MM.1S (cell line): ENCODE results near the gene CFAP119.

Experiments used
- DNase-seq: peaks from one replicate; pipeline ENCODE4 v3.0.0-alpha.2; 2015
- H2AFZ ChIP-seq: fragments of 300-600 bp; sonication (generic); 2 replicates; pipeline ENCODE4 v1.6.0; 2016; ENCODE audit warnings: antibody characterized with exemption, low read length
- H3F3A ChIP-seq: fragments of 300-600 bp; sonication (generic); 2 replicates; pipeline ENCODE4 v1.6.1; 2016; ENCODE audit warnings: mild to moderate bottlenecking, antibody characterized with exemption, low read length, moderate library complexity, mixed read lengths; ENCODE audit not compliant: insufficient read depth
- H3K27ac ChIP-seq: fragments of 300-600 bp; sonication (generic); 2 replicates; pipeline ENCODE4 v1.5.1; 2016; ENCODE audit warnings: mild to moderate bottlenecking, low read length
- H3K27me3 ChIP-seq: fragments of 300-600 bp; sonication (generic); replicated peaks from 2 replicates; pipeline ENCODE4 v1.6.0; 2016; ENCODE audit warnings: low read length; ENCODE audit not compliant: insufficient read depth
- H3K36me3 ChIP-seq: fragments of 300-600 bp; sonication (generic); replicated peaks from 2 replicates; pipeline ENCODE4 v1.6.1; 2016; ENCODE audit warnings: mild to moderate bottlenecking, low read length, mixed read lengths; ENCODE audit not compliant: insufficient read depth
- H3K4me1 ChIP-seq: fragments of 300-600 bp; sonication (generic); 2 replicates; pipeline ENCODE4 v1.6.1; 2016; ENCODE audit warnings: low read length, mixed read lengths
- H3K4me2 ChIP-seq: fragments of 300-600 bp; sonication (generic); 2 replicates; pipeline ENCODE4 v1.6.0; 2016; ENCODE audit warnings: low read depth, low read length
- H3K4me3 ChIP-seq: fragments of 300-600 bp; sonication (generic); 2 replicates; pipeline ENCODE4 v1.5.1; 2016; ENCODE audit warnings: low read length, mixed read lengths
- H3K79me2 ChIP-seq: fragments of 300-600 bp; sonication (generic); 2 replicates; pipeline ENCODE4 v1.6.1; 2016; ENCODE audit warnings: mixed run types, low read length, mixed read lengths
- H3K9ac ChIP-seq: fragments of 300-600 bp; sonication (generic); 2 replicates; pipeline ENCODE4 v1.6.1; 2016; ENCODE audit warnings: low read length, mixed read lengths
- H3K9me2 ChIP-seq: fragments of 300-600 bp; sonication (generic); replicated peaks from 2 replicates; pipeline ENCODE4 v1.6.1; 2016; ENCODE audit warnings: mild to moderate bottlenecking, low read length, mixed read lengths; ENCODE audit not compliant: insufficient read depth
- H3K9me3 ChIP-seq: fragments of 300-600 bp; sonication (generic); replicated peaks from 2 replicates; pipeline ENCODE4 v1.6.1; 2016; ENCODE audit warnings: mild to moderate bottlenecking, low read length, mixed read lengths; ENCODE audit not compliant: insufficient read depth
- H4K20me1 ChIP-seq: fragments of 300-600 bp; sonication (generic); 2 replicates; pipeline ENCODE4 v1.6.1; 2016; ENCODE audit warnings: mild to moderate bottlenecking, low read length, moderate library complexity, mixed read lengths; ENCODE audit not compliant: insufficient read depth
- EZH2 ChIP-seq: fragments of 300-600 bp; sonication (generic); optimal IDR thresholded peaks from 2 replicates; pipeline ENCODE3; 2017; ENCODE audit warnings: low read depth, mild to moderate bottlenecking, antibody characterized with exemption, low read length, mixed read lengths
- EZH2phosphoT487 ChIP-seq: fragments of 300-600 bp; sonication (generic); IDR thresholded peaks from 2 replicates; pipeline ENCODE4 v1.6.1; 2018; ENCODE audit warnings: antibody characterized with exemption, low read length
- TF ChIP-seq, protein P1 (sequence below): fragments of 300-600 bp; sonication (generic); IDR thresholded peaks from 2 replicates; pipeline ENCODE4 v1.5.1; 2016; ENCODE audit warnings: antibody characterized with exemption, low read length, mixed read lengths

CFAP119 gene

DNA sequence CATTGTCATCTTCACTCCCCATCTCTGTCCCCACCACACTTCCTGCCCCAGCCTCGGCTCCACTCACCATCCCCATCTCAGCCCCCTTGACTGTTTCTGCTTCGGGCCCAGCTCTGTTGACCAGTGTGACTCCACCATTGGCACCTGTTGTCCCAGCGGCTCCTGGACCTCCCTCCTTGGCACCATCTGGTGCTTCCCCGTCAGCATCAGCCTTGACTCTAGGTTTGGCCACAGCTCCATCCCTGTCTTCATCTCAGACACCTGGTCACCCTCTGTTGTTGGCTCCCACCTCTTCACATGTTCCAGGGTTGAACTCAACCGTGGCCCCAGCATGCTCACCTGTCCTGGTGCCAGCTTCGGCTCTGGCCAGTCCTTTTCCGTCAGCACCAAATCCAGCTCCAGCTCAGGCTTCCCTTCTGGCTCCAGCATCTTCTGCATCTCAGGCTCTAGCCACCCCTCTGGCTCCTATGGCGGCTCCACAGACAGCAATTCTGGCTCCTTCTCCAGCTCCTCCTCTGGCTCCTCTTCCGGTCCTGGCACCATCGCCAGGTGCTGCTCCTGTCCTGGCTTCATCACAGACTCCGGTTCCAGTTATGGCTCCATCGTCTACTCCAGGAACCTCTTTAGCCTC, 38.0 kb downstream of the CFAP119 start:
- H4K20me1 ChIP-seq: no peaks in the 10 kb centered on the region
- H3K9ac ChIP-seq: no peak overlapping the region
- TF ChIP-seq EZH2 (no peak), EZH2phosphoT487 (no peak)
- TF ChIP-seq, protein P1, sequence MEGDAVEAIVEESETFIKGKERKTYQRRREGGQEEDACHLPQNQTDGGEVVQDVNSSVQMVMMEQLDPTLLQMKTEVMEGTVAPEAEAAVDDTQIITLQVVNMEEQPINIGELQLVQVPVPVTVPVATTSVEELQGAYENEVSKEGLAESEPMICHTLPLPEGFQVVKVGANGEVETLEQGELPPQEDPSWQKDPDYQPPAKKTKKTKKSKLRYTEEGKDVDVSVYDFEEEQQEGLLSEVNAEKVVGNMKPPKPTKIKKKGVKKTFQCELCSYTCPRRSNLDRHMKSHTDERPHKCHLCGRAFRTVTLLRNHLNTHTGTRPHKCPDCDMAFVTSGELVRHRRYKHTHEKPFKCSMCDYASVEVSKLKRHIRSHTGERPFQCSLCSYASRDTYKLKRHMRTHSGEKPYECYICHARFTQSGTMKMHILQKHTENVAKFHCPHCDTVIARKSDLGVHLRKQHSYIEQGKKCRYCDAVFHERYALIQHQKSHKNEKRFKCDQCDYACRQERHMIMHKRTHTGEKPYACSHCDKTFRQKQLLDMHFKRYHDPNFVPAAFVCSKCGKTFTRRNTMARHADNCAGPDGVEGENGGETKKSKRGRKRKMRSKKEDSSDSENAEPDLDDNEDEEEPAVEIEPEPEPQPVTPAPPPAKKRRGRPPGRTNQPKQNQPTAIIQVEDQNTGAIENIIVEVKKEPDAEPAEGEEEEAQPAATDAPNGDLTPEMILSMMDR: no peak
- H3K4me1 ChIP-seq: no peaks in the 10 kb centered on the region
- H3K9me2 ChIP-seq: no peaks in the 10 kb centered on the region
- H3K36me3 ChIP-seq: peaks cover 19% of the 10 kb centered on the region
- H2AFZ ChIP-seq: no peak overlapping the region
- no peak overlapping the region for H3K27ac ChIP-seq
- H3F3A ChIP-seq: 0 out of 2 replicates have a peak, but pooled peaks cover 3% of the 10 kb centered on the region
- H3K4me2 ChIP-seq: no peak overlapping the region
- no peak overlapping the region for H3K4me3 ChIP-seq
- no peak for DNase-seq
- H3K9me3 ChIP-seq: no peaks in the 10 kb centered on the region
- no peaks in the 10 kb centered on the region for H3K27me3 ChIP-seq
- peaks cover 70% of the 10 kb centered on the region for H3K79me2 ChIP-seq

GRCh38 chr16:30722916-30723315, 38.9 kb downstream of the CFAP119 start:
- H3K27ac ChIP-seq: no peak overlapping the region
- H3K9ac ChIP-seq: no peak overlapping the region
- H3K4me1 ChIP-seq: no peaks in the 10 kb centered on the region
- TF ChIP-seq, protein P1: no peak
- TF ChIP-seq EZH2: no peak
- no peak for TF ChIP-seq EZH2phosphoT487
- no peaks in the 10 kb centered on the region for H3K9me3 ChIP-seq
- no peak overlapping the region for H3K4me3 ChIP-seq
- peaks cover 68% of the 10 kb centered on the region for H3K79me2 ChIP-seq
- no peak overlapping the region for H2AFZ ChIP-seq
- no peaks in the 10 kb centered on the region for H4K20me1 ChIP-seq
- no peak overlapping the region for H3K4me2 ChIP-seq
- no peaks in the 10 kb centered on the region for H3K9me2 ChIP-seq
- DNase-seq: no peak
- H3F3A ChIP-seq: 0 out of 2 replicates have a peak, but pooled peaks cover 3% of the 10 kb centered on the region
- H3K27me3 ChIP-seq: no peaks in the 10 kb centered on the region
- peaks cover 19% of the 10 kb centered on the region for H3K36me3 ChIP-seq

DNA sequence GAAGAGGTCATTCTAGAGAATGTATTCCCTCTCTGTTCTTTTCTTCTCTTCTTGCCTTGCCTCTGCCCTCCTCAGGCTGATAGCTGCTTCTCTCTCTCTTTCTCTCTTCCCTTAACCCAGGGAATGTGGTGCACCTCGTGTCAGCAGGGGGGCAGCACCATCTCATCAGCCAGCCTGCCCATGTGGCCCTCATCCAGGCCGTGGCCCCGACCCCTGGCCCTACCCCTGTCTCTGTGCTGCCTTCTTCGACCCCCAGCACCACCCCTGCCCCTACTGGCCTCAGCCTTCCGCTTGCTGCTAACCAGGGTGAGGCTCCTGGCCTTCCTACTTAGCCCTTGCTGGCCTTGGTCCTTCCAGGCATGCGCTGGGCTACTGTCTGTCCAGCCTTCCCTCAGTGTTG, 39.4 kb downstream of the CFAP119 start:
- peaks cover 19% of the 10 kb centered on the region for H3K36me3 ChIP-seq
- no peak overlapping the region for H2AFZ ChIP-seq
- no peak for DNase-seq
- no peak overlapping the region for H3K4me2 ChIP-seq
- no peak overlapping the region for H3K9ac ChIP-seq
- H4K20me1 ChIP-seq: no peaks in the 10 kb centered on the region
- TF ChIP-seq, protein P1: 0 out of 2 replicates have a peak, but pooled peaks have one; percentile 11
- TF ChIP-seq EZH2: no peak
- peaks cover 69% of the 10 kb centered on the region for H3K79me2 ChIP-seq
- H3K4me1 ChIP-seq: no peaks in the 10 kb centered on the region
- H3K27ac ChIP-seq: no peak overlapping the region
- H3K27me3 ChIP-seq: no peaks in the 10 kb centered on the region
- H3K9me2 ChIP-seq: no peaks in the 10 kb centered on the region
- H3F3A ChIP-seq: 0 out of 2 replicates have a peak, but pooled peaks cover 3% of the 10 kb centered on the region
- no peaks in the 10 kb centered on the region for H3K9me3 ChIP-seq
- no peak overlapping the region for H3K4me3 ChIP-seq
